Measurements from ENCODE around the gene ATP2A1. TPM values are rescaled to one million over a fixed set of nuclear protein-coding genes. Genes with fewer than 3 reads are reported as not detected.

The ATP2A1 gene
- total RNA-seq, 1 donor, result 0.18 TPM

DNA sequence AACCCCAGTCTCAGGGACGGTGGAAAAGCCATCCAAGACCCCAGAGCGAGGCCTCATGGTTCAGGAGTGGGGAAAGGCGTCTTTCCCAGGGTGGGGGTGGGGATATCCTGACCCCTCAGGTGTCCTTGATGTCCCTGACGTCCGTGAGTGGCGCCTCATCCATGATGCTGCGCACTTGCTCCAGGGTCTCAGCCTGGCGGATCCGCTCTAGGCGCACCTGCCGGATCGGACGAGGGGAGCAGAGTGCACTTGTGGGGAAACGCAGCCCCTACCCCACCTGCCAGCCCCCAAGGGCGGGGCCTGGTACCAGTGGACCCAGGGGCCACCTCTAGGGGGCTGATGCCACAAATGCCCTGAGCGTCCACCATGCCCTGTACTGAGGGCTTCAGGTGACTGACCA, 26.5 kb downstream of the ATP2A1 start:
- no peak for DNase-seq (ENCODE audit: low read depth)
- H3K4me3 ChIP-seq (ENCODE audit: low read depth, low read length), result no peak overlapping the region
- TF ChIP-seq, protein P1, sequence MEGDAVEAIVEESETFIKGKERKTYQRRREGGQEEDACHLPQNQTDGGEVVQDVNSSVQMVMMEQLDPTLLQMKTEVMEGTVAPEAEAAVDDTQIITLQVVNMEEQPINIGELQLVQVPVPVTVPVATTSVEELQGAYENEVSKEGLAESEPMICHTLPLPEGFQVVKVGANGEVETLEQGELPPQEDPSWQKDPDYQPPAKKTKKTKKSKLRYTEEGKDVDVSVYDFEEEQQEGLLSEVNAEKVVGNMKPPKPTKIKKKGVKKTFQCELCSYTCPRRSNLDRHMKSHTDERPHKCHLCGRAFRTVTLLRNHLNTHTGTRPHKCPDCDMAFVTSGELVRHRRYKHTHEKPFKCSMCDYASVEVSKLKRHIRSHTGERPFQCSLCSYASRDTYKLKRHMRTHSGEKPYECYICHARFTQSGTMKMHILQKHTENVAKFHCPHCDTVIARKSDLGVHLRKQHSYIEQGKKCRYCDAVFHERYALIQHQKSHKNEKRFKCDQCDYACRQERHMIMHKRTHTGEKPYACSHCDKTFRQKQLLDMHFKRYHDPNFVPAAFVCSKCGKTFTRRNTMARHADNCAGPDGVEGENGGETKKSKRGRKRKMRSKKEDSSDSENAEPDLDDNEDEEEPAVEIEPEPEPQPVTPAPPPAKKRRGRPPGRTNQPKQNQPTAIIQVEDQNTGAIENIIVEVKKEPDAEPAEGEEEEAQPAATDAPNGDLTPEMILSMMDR (IDR thresholded peaks at IDR 0.05; ENCODE audit: insufficient read depth, low read length), result no peak

DNA sequence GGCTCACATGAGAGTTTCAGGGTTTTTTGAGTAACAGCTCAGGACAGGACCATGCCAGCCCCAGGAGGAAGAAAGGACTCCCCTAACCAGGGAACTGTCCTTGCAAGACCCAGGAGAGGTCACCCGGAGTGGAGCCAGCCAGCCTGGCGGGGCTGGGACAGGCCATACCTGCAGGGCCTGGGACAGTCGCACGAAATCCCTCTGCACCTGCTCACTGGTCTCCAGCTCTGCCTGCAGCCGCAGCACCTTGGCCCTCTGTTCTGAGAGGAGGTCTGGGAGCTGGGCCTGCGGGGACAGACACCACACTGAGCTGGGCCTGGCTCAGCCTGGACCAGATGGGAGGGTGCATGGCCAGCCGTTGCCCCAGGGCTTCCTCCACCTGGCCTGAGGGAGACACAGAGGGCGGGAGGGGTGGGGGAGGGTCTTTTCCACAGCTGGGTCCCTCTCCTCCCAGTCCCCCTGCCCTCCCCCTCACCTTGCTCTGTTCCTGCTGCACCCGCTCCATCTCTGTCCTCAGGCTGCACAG, 27.0 kb downstream of the ATP2A1 start:
- DNase-seq (ENCODE audit: low read depth), result no peak
- no peak overlapping the region for H3K4me3 ChIP-seq (ENCODE audit: low read depth, low read length)
- TF ChIP-seq, protein P1 (IDR thresholded peaks at IDR 0.05; ENCODE audit: insufficient read depth, low read length), result no peak

DNA sequence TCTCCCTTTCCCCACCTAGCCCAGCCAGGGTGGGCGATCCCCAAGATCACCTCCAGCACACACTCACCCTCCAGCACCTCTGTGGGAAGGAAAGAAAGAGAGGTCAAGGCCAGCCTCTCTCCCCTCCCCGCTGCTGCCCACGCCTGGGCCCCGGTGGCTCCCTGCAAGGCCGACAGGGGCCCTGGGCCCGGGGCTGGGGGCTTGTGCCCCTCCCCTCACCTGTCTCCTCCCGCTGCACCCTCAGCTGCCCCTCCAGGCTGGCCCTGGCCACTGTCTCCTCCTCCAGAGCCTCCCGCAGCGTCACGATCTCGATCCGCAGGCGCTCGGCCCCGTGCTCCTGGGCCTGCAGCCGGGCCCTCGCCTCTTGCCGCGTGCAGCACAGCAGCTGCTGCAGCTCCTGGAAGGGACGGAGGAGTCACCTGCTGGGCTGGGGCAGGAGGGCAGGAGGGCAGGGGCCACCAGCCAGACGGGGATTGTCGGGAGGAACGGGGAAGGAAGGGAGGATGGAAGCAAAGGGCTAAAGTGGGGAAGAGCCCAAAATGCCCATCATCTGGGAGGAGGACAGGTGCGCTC, 27.6 kb downstream of the ATP2A1 start:
- no peak overlapping the region for H3K4me3 ChIP-seq (ENCODE audit: low read depth, low read length)
- no peak for DNase-seq (ENCODE audit: low read depth)
- TF ChIP-seq, protein P1 (IDR thresholded peaks at IDR 0.05; ENCODE audit: insufficient read depth, low read length), result no peak

DNA sequence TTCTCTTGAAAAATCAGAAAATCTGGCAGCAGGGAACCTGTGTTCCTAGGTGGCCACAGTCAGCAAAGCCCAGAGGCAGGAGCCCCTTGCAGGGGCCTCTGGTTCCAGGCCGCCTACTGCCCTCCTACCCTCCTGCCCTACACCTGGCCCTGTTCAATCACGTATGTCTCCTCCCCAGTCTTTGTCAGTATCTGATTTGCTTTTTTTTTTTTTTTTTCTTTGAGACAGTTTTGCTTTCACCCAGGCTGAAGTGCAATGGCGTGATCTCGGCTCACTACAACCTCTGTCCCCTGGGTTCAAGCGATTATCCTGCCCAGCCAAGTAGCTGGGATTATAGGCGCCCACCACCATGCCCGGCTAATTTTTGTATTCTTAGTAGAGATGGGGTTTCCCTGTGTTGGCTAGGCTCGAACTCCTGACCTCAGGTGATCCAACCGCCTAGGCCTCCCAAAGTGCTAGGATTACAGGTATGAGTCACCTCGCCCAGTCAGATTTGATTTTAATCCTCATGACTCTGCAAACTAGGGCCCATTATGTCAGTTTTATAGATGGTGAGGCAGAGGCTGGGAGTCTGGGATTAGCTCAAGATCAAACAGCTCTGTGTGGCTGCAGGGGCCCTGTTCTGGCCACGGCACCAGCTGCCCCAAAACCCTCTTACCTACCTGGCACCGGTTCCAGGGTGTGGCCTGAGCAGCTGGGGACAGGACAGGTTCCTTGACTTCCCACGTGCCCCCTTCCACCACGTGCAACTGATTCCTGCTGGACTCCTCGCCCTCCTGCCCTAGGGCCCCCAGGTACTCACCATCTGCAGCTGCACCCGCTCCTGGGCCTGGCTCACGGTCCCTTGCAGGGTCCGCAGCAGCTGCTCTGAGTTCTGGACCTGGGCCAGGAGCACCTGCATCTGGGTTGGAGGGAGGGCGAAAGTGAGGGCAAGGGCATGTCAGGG, 32.1 kb downstream of the ATP2A1 start:
- H3K4me3 ChIP-seq (ENCODE audit: low read depth, low read length), result no peak overlapping the region
- TF ChIP-seq, protein P1 (IDR thresholded peaks at IDR 0.05; ENCODE audit: insufficient read depth, low read length), result no peak
- DNase-seq (ENCODE audit: low read depth), result no peak

DNA sequence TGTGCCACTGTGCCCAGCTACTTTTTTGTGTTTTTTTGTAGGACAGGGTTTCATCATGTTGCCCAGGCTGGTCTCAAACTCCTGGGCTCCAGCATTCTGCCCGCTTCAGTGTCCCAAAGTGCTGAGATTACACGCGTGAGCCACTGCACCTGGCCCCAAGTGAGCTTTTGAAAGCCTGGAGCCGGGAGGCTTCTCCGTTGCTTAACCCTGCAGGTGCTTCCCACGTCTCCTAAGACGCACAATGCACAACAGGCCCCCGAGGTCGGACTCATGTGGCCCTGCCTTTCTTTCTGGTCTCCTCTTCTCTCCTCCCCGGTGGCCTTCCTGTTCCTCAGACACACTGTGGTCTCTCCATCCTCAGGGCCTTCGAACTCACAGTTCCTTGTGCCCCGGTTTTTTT, 34.3 kb downstream of the ATP2A1 start:
- no peak for DNase-seq (ENCODE audit: low read depth)
- TF ChIP-seq, protein P1 (IDR thresholded peaks at IDR 0.05; ENCODE audit: insufficient read depth, low read length), result no peak
- H3K4me3 ChIP-seq (ENCODE audit: low read depth, low read length), result no peak overlapping the region

DNA sequence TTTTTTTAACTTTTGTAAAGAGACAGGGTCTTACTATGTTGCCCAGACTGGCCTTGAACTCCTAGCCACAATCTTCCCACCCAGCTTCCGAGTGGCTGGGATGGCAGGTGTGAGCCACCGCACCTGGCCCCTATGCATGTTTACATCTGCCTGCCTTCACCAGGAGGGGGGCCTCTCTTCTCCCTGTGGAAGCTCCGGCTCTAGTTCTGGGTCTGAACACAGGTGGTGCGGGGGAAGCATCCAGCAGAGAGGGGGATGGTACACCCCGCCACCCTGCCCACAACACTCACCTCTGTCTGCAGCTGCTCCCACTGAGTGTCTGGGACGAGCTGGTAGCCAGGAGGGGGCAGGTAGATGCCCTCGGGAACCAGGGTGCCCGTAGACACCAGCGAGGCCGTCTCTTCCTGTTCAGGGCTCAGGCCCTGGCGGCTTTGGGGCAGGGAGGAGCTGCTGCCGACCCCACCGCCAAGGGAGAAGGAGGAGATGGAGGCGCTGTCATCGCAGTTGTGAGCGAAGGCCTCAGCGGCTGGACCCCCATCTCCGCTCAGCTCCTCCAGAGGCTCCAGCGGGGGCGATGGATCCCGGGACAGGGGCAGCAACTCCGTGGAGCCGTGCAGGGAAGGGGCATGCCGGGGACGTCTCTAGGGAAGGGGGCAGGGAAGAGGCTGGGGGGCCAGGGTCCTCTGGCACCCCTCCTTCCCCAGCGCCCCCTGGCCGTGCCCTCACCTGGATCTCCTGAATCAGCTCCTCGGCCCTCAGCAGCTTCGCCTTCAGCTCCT, 35.8 kb downstream of the ATP2A1 start:
- H3K4me3 ChIP-seq (ENCODE audit: low read depth, low read length), result no peak overlapping the region
- no peak for DNase-seq (ENCODE audit: low read depth)
- TF ChIP-seq, protein P1 (IDR thresholded peaks at IDR 0.05; ENCODE audit: insufficient read depth, low read length), result no peak
